ENCODE measurements around the gene KISS1. TPM values are rescaled to one million over a fixed set of nuclear protein-coding genes. Genes with fewer than 3 reads are reported as not detected.

KISS1 gene
- total RNA-seq, 2 experiments from 2014 or later = not detected

DNA sequence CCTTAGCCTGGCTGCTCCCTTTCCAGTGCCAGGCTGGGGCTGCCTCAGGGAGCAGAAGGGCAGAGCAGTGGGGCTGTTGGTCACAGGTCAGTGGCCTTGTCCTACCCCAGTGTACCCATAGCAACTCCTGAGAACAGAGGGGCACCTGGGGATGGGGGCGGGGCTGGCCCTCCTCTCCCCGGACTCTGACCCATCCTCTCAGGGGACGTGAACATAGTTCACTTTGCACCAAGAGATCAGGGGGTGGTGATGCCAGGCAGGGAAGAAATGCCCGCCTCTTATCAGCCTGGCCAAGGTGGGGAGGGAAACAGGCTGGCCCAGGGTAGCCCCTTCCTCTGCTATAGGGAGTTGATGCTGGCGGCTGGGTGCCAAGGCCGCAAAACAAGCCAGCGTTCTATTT is 49.3 kb downstream of the KISS1 start:
- intact Hi-C loops (cut with DNase I, micrococcal nuclease) = no loop called here
- no peaks in the 10 kb centered on the region for H3K36me3 ChIP-seq (ENCODE audit: insufficient read depth, low read length)
- CTCF ChIA-PET = no interaction called here
- Mint-ChIP-seq H3K4me3 (no peak overlapping the region), H3K4me1 (ENCODE audit: low read depth) (peaks cover 11% of the 10 kb centered on the region), H3K27me3 (no peaks in the 10 kb centered on the region), H3K27ac (no peak overlapping the region), H3K9me3 (no peaks in the 10 kb centered on the region), H3K36me3 (ENCODE audit: low read depth) (no peaks in the 10 kb centered on the region)
- H3K4me3 ChIP-seq (ENCODE audit: low read length) = no peak overlapping the region
- POLR2A ChIA-PET = no interaction called here
- no peaks in the 10 kb centered on the region for H3K27me3 ChIP-seq (ENCODE audit: control insufficient read depth in 1 of 2, insufficient read depth in 2 of 2, low read length in 2 of 2)
- H3K4me1 ChIP-seq (ENCODE audit: insufficient read depth, low read length) = peaks cover 8% of the 10 kb centered on the region
- H3K27ac ChIP-seq (ENCODE audit: low read depth in 1 of 2, low read length in 2 of 2) = no peak overlapping the region
- TF ChIP-seq, protein P1, sequence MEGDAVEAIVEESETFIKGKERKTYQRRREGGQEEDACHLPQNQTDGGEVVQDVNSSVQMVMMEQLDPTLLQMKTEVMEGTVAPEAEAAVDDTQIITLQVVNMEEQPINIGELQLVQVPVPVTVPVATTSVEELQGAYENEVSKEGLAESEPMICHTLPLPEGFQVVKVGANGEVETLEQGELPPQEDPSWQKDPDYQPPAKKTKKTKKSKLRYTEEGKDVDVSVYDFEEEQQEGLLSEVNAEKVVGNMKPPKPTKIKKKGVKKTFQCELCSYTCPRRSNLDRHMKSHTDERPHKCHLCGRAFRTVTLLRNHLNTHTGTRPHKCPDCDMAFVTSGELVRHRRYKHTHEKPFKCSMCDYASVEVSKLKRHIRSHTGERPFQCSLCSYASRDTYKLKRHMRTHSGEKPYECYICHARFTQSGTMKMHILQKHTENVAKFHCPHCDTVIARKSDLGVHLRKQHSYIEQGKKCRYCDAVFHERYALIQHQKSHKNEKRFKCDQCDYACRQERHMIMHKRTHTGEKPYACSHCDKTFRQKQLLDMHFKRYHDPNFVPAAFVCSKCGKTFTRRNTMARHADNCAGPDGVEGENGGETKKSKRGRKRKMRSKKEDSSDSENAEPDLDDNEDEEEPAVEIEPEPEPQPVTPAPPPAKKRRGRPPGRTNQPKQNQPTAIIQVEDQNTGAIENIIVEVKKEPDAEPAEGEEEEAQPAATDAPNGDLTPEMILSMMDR (IDR thresholded peaks at IDR 0.05) = no peak
- ATAC-seq (ENCODE audit: poor library complexity) (no peak), DNase-seq (no peak)
- no peaks in the 10 kb centered on the region for H3K9me3 ChIP-seq (ENCODE audit: control insufficient read depth in 1 of 2, insufficient read depth in 1 of 2, low read length in 2 of 2)

DNA sequence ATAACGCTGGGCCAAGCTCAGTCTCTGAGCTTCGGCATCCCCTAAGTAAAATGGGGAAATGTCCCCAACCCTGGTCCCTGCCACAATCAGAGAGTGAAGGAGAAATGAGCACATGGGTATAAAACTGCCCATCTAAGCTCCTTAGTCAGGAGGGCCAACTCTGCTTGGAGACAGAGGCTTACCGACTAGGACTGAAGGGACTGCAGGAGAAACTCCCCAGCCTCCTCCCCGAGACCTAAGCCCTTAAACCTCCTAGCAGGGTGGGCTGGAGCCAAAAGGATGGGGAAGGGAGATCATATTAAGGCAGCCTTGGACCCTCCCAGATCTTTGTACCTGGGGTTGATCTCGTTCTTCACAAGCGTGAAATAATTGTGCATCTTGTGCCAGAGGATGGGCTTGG is 50.0 kb downstream of the KISS1 start:
- no peaks in the 10 kb centered on the region for H3K36me3 ChIP-seq (ENCODE audit: insufficient read depth, low read length)
- peaks cover 11% of the 10 kb centered on the region for H3K4me1 Mint-ChIP-seq (ENCODE audit: low read depth)
- no peaks in the 10 kb centered on the region for H3K9me3 Mint-ChIP-seq
- no peak overlapping the region for H3K4me3 ChIP-seq (ENCODE audit: low read length)
- no peaks in the 10 kb centered on the region for H3K27me3 Mint-ChIP-seq
- peaks cover 6% of the 10 kb centered on the region for H3K4me1 ChIP-seq (ENCODE audit: insufficient read depth, low read length)
- ChIA-PET POLR2A (no interaction called here), CTCF (no interaction called here)
- no peak overlapping the region for H3K4me3 Mint-ChIP-seq
- no peak overlapping the region for H3K27ac ChIP-seq (ENCODE audit: low read depth in 1 of 2, low read length in 2 of 2)
- H3K9me3 ChIP-seq (ENCODE audit: control insufficient read depth in 1 of 2, insufficient read depth in 1 of 2, low read length in 2 of 2) = no peaks in the 10 kb centered on the region
- DNase-seq (no peak), ATAC-seq (ENCODE audit: poor library complexity) (no peak)
- H3K27me3 ChIP-seq (ENCODE audit: control insufficient read depth in 1 of 2, insufficient read depth in 2 of 2, low read length in 2 of 2) = no peaks in the 10 kb centered on the region
- H3K27ac Mint-ChIP-seq = no peak overlapping the region
- intact Hi-C loops (cut with DNase I, micrococcal nuclease) = no loop called here
- TF ChIP-seq, protein P1 (IDR thresholded peaks at IDR 0.05) = no peak
- no peaks in the 10 kb centered on the region for H3K36me3 Mint-ChIP-seq (ENCODE audit: low read depth)

DNA sequence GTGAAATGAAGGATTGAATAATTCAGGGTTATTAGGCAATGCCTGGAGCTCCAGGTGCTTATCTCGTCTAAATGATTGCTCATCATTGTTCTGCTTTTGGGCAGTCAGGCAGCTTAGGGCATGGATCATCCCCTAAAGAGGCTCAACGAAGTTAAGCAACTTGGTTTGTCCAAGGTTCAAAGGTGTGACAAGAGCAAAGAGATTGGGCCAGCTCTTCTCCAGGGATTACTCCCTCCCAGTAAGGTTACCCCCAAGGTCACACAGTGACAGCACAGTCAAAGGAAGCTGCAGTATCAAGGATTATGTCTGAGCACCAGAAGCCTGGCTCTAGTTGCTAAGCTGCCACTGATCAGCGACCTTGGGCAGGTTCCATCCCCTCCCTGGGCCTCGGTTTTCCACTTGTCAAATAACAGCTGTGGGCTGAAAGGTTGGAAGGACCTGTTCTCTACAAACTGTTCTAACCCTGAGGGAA is 51.2 kb downstream of the KISS1 start:
- Mint-ChIP-seq H3K4me3 (no peak overlapping the region), H3K27me3 (no peaks in the 10 kb centered on the region), H3K27ac (no peak overlapping the region), H3K9me3 (no peaks in the 10 kb centered on the region), H3K36me3 (ENCODE audit: low read depth) (no peaks in the 10 kb centered on the region), H3K4me1 (ENCODE audit: low read depth) (peaks cover 2% of the 10 kb centered on the region)
- DNase-seq = no peak
- intact Hi-C loops (cut with DNase I, micrococcal nuclease) = no loop called here
- no peak for ATAC-seq (ENCODE audit: poor library complexity)
- ChIA-PET CTCF (no interaction called here), POLR2A (no interaction called here)
- TF ChIP-seq, protein P1 (IDR thresholded peaks at IDR 0.05) = no peak
- Histone ChIP-seq H3K4me3 (ENCODE audit: low read length) (no peak overlapping the region), H3K27me3 (ENCODE audit: control insufficient read depth in 1 of 2, insufficient read depth in 2 of 2, low read length in 2 of 2) (no peaks in the 10 kb centered on the region), H3K36me3 (ENCODE audit: insufficient read depth, low read length) (no peaks in the 10 kb centered on the region), H3K27ac (ENCODE audit: low read depth in 1 of 2, low read length in 2 of 2) (no peak overlapping the region), H3K4me1 (ENCODE audit: insufficient read depth, low read length) (no peaks in the 10 kb centered on the region), H3K9me3 (ENCODE audit: control insufficient read depth in 1 of 2, insufficient read depth in 1 of 2, low read length in 2 of 2) (no peaks in the 10 kb centered on the region)

Data from CD4-positive, alpha-beta T cell (primary cell).